ENCODE results near the gene PPP1R7.

The PPP1R7 gene

GRCh38 chr2:241121008-241121407 lies 29.3 kb upstream of the PPP1R7 start:
- no peak for DNase-seq

GRCh38 chr2:241122376-241123002 lies 27.8 kb upstream of the PPP1R7 start:
- no peak for DNase-seq

- DNase-seq = no peak
Measured at GRCh38 chr2:241123816-241124536, 26.3 kb upstream of the PPP1R7 start.

- no peak for DNase-seq
Measured at GRCh38 chr2:241125626-241126025, 24.6 kb upstream of the PPP1R7 start.

GRCh38 chr2:241126201-241126611 lies 24.1 kb upstream of the PPP1R7 start:
- DNase-seq = no peak

GRCh38 chr2:241126771-241127202 lies 23.5 kb upstream of the PPP1R7 start:
- DNase-seq = no peak

- DNase-seq = no peak
Measured at GRCh38 chr2:241128266-241128665, 22.0 kb upstream of the PPP1R7 start.

- no peak for DNase-seq
Measured at GRCh38 chr2:241129086-241129871, 21.0 kb upstream of the PPP1R7 start.

- DNase-seq = no peak
Measured at GRCh38 chr2:241130316-241130715, 20.0 kb upstream of the PPP1R7 start.

- DNase-seq = no peak
Measured at GRCh38 chr2:241131531-241131930, 18.7 kb upstream of the PPP1R7 start.

GRCh38 chr2:241132538-241133435 lies 17.5 kb upstream of the PPP1R7 start:
- no peak for DNase-seq

GRCh38 chr2:241133436-241133820 lies 16.8 kb upstream of the PPP1R7 start:
- no peak for DNase-seq

GRCh38 chr2:241134711-241135110 lies 15.6 kb upstream of the PPP1R7 start:
- no peak for DNase-seq

GRCh38 chr2:241135737-241136136 lies 14.5 kb upstream of the PPP1R7 start:
- no peak for DNase-seq

GRCh38 chr2:241136191-241136590 lies 14.1 kb upstream of the PPP1R7 start:
- no peak for DNase-seq

GRCh38 chr2:241136661-241137260 lies 13.5 kb upstream of the PPP1R7 start:
- DNase-seq = no peak

GRCh38 chr2:241137276-241138190 lies 12.7 kb upstream of the PPP1R7 start:
- DNase-seq = no peak

GRCh38 chr2:241138471-241138870 lies 11.8 kb upstream of the PPP1R7 start:
- no peak for DNase-seq

GRCh38 chr2:241139531-241140444 lies 10.5 kb upstream of the PPP1R7 start:
- no peak for DNase-seq

GRCh38 chr2:241140445-241140840 lies 9.8 kb upstream of the PPP1R7 start:
- DNase-seq = no peak
